ENCODE measurements around the gene TCF4. TPM values are rescaled to one million over a fixed set of nuclear protein-coding genes. Genes with fewer than 3 reads are reported as not detected.

Gene TCF4
- total RNA-seq, 2 donors from 2014 or later: 0.79 to 1.3 TPM

GRCh38 chr18:55226044-55226443 lies 361.9 kb downstream of the TCF4 start:
- Mint-ChIP-seq H3K4me3 (no peak overlapping the region), H3K27ac (no peak overlapping the region), H3K27me3 (no peaks in the 10 kb centered on the region), H3K9me3 (no peaks in the 10 kb centered on the region), H3K4me1 (no peaks in the 10 kb centered on the region), H3K36me3 (ENCODE audit: low read depth) (no peaks in the 10 kb centered on the region)
- ATAC-seq (replicated peaks): no peak

GRCh38 chr18:55224086-55224625 lies 363.8 kb downstream of the TCF4 start:
- no peak for ATAC-seq (replicated peaks)
- Mint-ChIP-seq H3K4me3 (no peak overlapping the region), H3K27me3 (no peaks in the 10 kb centered on the region), H3K27ac (no peak overlapping the region), H3K9me3 (peaks cover 3% of the 10 kb centered on the region), H3K36me3 (ENCODE audit: low read depth) (no peaks in the 10 kb centered on the region), H3K4me1 (no peaks in the 10 kb centered on the region)

- ATAC-seq (replicated peaks): no peak
- no peak overlapping the region for H3K4me3 Mint-ChIP-seq
- no peaks in the 10 kb centered on the region for H3K4me1 Mint-ChIP-seq
- H3K9me3 Mint-ChIP-seq: peaks cover 3% of the 10 kb centered on the region
- no peaks in the 10 kb centered on the region for H3K27me3 Mint-ChIP-seq
- H3K27ac Mint-ChIP-seq: no peak overlapping the region
- H3K36me3 Mint-ChIP-seq (ENCODE audit: low read depth): no peaks in the 10 kb centered on the region
Observed at GRCh38 chr18:55221622-55222021, 366.4 kb downstream of the TCF4 start.

- Mint-ChIP-seq H3K27ac (no peak overlapping the region), H3K27me3 (no peaks in the 10 kb centered on the region), H3K4me1 (no peaks in the 10 kb centered on the region), H3K36me3 (ENCODE audit: low read depth) (no peaks in the 10 kb centered on the region), H3K4me3 (no peak overlapping the region), H3K9me3 (peaks cover 3% of the 10 kb centered on the region)
- ATAC-seq (replicated peaks): no peak
Observed at GRCh38 chr18:55220523-55220922, 367.5 kb downstream of the TCF4 start.

- Mint-ChIP-seq H3K4me3 (no peak overlapping the region), H3K36me3 (ENCODE audit: low read depth) (no peaks in the 10 kb centered on the region), H3K9me3 (peaks cover 3% of the 10 kb centered on the region), H3K27me3 (no peaks in the 10 kb centered on the region), H3K4me1 (no peaks in the 10 kb centered on the region), H3K27ac (no peak overlapping the region)
- ATAC-seq (replicated peaks): no peak
Observed at GRCh38 chr18:55219823-55220222, 368.2 kb downstream of the TCF4 start.

- Mint-ChIP-seq H3K27me3 (no peaks in the 10 kb centered on the region), H3K4me1 (no peaks in the 10 kb centered on the region), H3K9me3 (peaks cover 3% of the 10 kb centered on the region), H3K27ac (no peak overlapping the region), H3K36me3 (ENCODE audit: low read depth) (no peaks in the 10 kb centered on the region), H3K4me3 (no peak overlapping the region)
- ATAC-seq (replicated peaks): no peak
Observed at GRCh38 chr18:55219059-55219458, 368.9 kb downstream of the TCF4 start.

- no peak overlapping the region for H3K27ac Mint-ChIP-seq
Observed at GRCh38 chr18:55214969-55215368, 373.0 kb downstream of the TCF4 start.

GRCh38 chr18:55214534-55214933 lies 373.5 kb downstream of the TCF4 start:
- H3K4me3 Mint-ChIP-seq: no peak overlapping the region
- H3K4me1 Mint-ChIP-seq: no peaks in the 10 kb centered on the region
- no peak overlapping the region for H3K27ac Mint-ChIP-seq
- no peaks in the 10 kb centered on the region for H3K36me3 Mint-ChIP-seq (ENCODE audit: low read depth)
- no peak for ATAC-seq (replicated peaks)
- no peaks in the 10 kb centered on the region for H3K27me3 Mint-ChIP-seq
- peaks cover 3% of the 10 kb centered on the region for H3K9me3 Mint-ChIP-seq

More at GRCh38 chr18:55214969-55215368, 373.0 kb downstream of the TCF4 start:
- H3K36me3 Mint-ChIP-seq (ENCODE audit: low read depth): no peaks in the 10 kb centered on the region
- no peaks in the 10 kb centered on the region for H3K27me3 Mint-ChIP-seq
- no peak for ATAC-seq (replicated peaks)
- no peak overlapping the region for H3K4me3 Mint-ChIP-seq
- no peaks in the 10 kb centered on the region for H3K4me1 Mint-ChIP-seq
- H3K9me3 Mint-ChIP-seq: peaks cover 3% of the 10 kb centered on the region

- no peaks in the 10 kb centered on the region for H3K9me3 Mint-ChIP-seq
- no peak overlapping the region for H3K27ac Mint-ChIP-seq
- no peaks in the 10 kb centered on the region for H3K4me1 Mint-ChIP-seq
- no peak overlapping the region for H3K4me3 Mint-ChIP-seq
- no peak for ATAC-seq (replicated peaks)
- no peaks in the 10 kb centered on the region for H3K27me3 Mint-ChIP-seq
- no peaks in the 10 kb centered on the region for H3K36me3 Mint-ChIP-seq (ENCODE audit: low read depth)
Observed at GRCh38 chr18:55213586-55213985, 374.4 kb downstream of the TCF4 start.

GRCh38 chr18:55206927-55207326 lies 381.1 kb downstream of the TCF4 start:
- no peak overlapping the region for H3K27ac Mint-ChIP-seq
- no peak overlapping the region for H3K4me3 Mint-ChIP-seq
- no peak for ATAC-seq (replicated peaks)
- H3K4me1 Mint-ChIP-seq: no peaks in the 10 kb centered on the region
- H3K36me3 Mint-ChIP-seq (ENCODE audit: low read depth): no peaks in the 10 kb centered on the region
- no peaks in the 10 kb centered on the region for H3K9me3 Mint-ChIP-seq
- H3K27me3 Mint-ChIP-seq: no peaks in the 10 kb centered on the region

- Mint-ChIP-seq H3K36me3 (ENCODE audit: low read depth) (no peaks in the 10 kb centered on the region), H3K27me3 (no peaks in the 10 kb centered on the region), H3K27ac (no peak overlapping the region), H3K9me3 (no peaks in the 10 kb centered on the region), H3K4me1 (no peaks in the 10 kb centered on the region), H3K4me3 (no peak overlapping the region)
- no peak for ATAC-seq (replicated peaks)
Observed at GRCh38 chr18:55202232-55202917, 385.6 kb downstream of the TCF4 start.

GRCh38 chr18:55199291-55199963 lies 388.6 kb downstream of the TCF4 start:
- Mint-ChIP-seq H3K36me3 (ENCODE audit: low read depth) (no peaks in the 10 kb centered on the region), H3K27ac (no peak overlapping the region), H3K4me3 (no peak overlapping the region), H3K27me3 (no peaks in the 10 kb centered on the region), H3K4me1 (no peaks in the 10 kb centered on the region), H3K9me3 (no peaks in the 10 kb centered on the region)
- ATAC-seq (replicated peaks): no peak

GRCh38 chr18:55195863-55196262 lies 392.1 kb downstream of the TCF4 start:
- Mint-ChIP-seq H3K4me3 (no peak overlapping the region), H3K36me3 (ENCODE audit: low read depth) (no peaks in the 10 kb centered on the region), H3K9me3 (no peaks in the 10 kb centered on the region), H3K27me3 (no peaks in the 10 kb centered on the region), H3K27ac (no peak overlapping the region), H3K4me1 (no peaks in the 10 kb centered on the region)
- ATAC-seq (replicated peaks): no peak

- Mint-ChIP-seq H3K9me3 (peaks cover 5% of the 10 kb centered on the region), H3K27me3 (peaks cover 4% of the 10 kb centered on the region), H3K27ac (no peak overlapping the region), H3K36me3 (ENCODE audit: low read depth) (no peaks in the 10 kb centered on the region), H3K4me3 (no peak overlapping the region), H3K4me1 (no peaks in the 10 kb centered on the region)
- ATAC-seq (replicated peaks): no peak
Observed at GRCh38 chr18:55189972-55190371, 398.0 kb downstream of the TCF4 start.

GRCh38 chr18:55186588-55186987 lies 401.4 kb downstream of the TCF4 start:
- Mint-ChIP-seq H3K27ac (no peak overlapping the region), H3K36me3 (ENCODE audit: low read depth) (no peaks in the 10 kb centered on the region), H3K4me3 (no peak overlapping the region), H3K9me3 (peaks cover 9% of the 10 kb centered on the region), H3K4me1 (no peaks in the 10 kb centered on the region), H3K27me3 (peaks cover 4% of the 10 kb centered on the region)
- ATAC-seq (replicated peaks): no peak

Data from activated T-helper 17 cell treated with anti-CD3 and anti-CD28 coated beads, Interleukin-2, amount 50 U/mL, for 72 hours (primary cell).